NB4 (cell line): Measurements from ENCODE around the gene SLC31A2.

Experiments used
- MAX ChIP-seq: IDR thresholded peaks from 2 replicates; pipeline ENCODE4 v1.6.1; 2011; ENCODE audit warnings: low read depth, low read length
- MYC ChIP-seq: IDR thresholded peaks from 2 replicates; pipeline ENCODE4 v1.6.1; 2011; ENCODE audit warnings: low read depth, low read length
- POLR2A ChIP-seq: IDR thresholded peaks from 2 replicates; pipeline ENCODE4 v1.6.1; 2011; ENCODE audit warnings: mild to moderate bottlenecking; ENCODE audit not compliant: insufficient read length; ENCODE audit errors: extremely low read depth
- TF ChIP-seq, protein P1 (sequence below): IDR thresholded peaks from one replicate; pipeline ENCODE4 v1.5.1; 2012; ENCODE audit warnings: low read depth, low read length

GRCh38 chr9:113129466-113129865, 21.3 kb upstream of the SLC31A2 start:
- TF ChIP-seq, protein P1, sequence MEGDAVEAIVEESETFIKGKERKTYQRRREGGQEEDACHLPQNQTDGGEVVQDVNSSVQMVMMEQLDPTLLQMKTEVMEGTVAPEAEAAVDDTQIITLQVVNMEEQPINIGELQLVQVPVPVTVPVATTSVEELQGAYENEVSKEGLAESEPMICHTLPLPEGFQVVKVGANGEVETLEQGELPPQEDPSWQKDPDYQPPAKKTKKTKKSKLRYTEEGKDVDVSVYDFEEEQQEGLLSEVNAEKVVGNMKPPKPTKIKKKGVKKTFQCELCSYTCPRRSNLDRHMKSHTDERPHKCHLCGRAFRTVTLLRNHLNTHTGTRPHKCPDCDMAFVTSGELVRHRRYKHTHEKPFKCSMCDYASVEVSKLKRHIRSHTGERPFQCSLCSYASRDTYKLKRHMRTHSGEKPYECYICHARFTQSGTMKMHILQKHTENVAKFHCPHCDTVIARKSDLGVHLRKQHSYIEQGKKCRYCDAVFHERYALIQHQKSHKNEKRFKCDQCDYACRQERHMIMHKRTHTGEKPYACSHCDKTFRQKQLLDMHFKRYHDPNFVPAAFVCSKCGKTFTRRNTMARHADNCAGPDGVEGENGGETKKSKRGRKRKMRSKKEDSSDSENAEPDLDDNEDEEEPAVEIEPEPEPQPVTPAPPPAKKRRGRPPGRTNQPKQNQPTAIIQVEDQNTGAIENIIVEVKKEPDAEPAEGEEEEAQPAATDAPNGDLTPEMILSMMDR: no peak
- no peak for TF ChIP-seq POLR2A
- TF ChIP-seq MAX: no peak
- TF ChIP-seq MYC: no peak
